ENCODE results near the gene AOAH. TPM values are rescaled to one million over a fixed set of nuclear protein-coding genes. Genes with fewer than 3 reads are reported as not detected.

Gene AOAH
- total RNA-seq, 4 donors from 2014 or later: 0.69 to 3.2 (median 2.2) TPM

- no peak for TF ChIP-seq CTCF (IDR thresholded peaks at IDR 0.05)
- TF ChIP-seq POLR2A (IDR thresholded peaks at IDR 0.05): no peak
- intact Hi-C loops (cut with DNase I; ENCODE audit: low total_unique reads): no loop called here
- WGBS, 2 donors: 78 to 79% methylated on average over 10 of the region's 10 CpGs
- no peak overlapping the region for H3K4me3 ChIP-seq (ENCODE audit: low read depth, poor library complexity, severe bottlenecking)
- DNase-seq (ENCODE audit: low spot score in 2 of 2): peak in 1 of 2 donors; percentile 49
These were observed 209.7 kb downstream of the AOAH start for GRCh38 chr7:36514289-36515243.

GRCh38 chr7:36513393-36513792 lies 210.9 kb downstream of the AOAH start:
- intact Hi-C loops (cut with DNase I; ENCODE audit: low total_unique reads): no loop called here
- peak in 1 of 2 donors; percentile 60 for DNase-seq (ENCODE audit: low spot score in 2 of 2)
- WGBS, 2 donors: 88 to 96% methylated on average over 10 of the region's 10 CpGs
- no peak overlapping the region for H3K4me3 ChIP-seq (ENCODE audit: low read depth, poor library complexity, severe bottlenecking)
- no peak for TF ChIP-seq POLR2A (IDR thresholded peaks at IDR 0.05)
- TF ChIP-seq CTCF (IDR thresholded peaks at IDR 0.05): no peak

- 77 to 82% methylated on average over 4 of the region's 4 CpGs for WGBS, 2 donors
- intact Hi-C loops (cut with DNase I; ENCODE audit: low total_unique reads): no loop called here
- TF ChIP-seq CTCF (IDR thresholded peaks at IDR 0.05): no peak
- TF ChIP-seq POLR2A (IDR thresholded peaks at IDR 0.05): no peak
- no peak overlapping the region for H3K4me3 ChIP-seq (ENCODE audit: low read depth, poor library complexity, severe bottlenecking)
- DNase-seq (ENCODE audit: low spot score in 2 of 2): no peak
These were observed 211.7 kb downstream of the AOAH start for GRCh38 chr7:36512616-36513015.

DNA sequence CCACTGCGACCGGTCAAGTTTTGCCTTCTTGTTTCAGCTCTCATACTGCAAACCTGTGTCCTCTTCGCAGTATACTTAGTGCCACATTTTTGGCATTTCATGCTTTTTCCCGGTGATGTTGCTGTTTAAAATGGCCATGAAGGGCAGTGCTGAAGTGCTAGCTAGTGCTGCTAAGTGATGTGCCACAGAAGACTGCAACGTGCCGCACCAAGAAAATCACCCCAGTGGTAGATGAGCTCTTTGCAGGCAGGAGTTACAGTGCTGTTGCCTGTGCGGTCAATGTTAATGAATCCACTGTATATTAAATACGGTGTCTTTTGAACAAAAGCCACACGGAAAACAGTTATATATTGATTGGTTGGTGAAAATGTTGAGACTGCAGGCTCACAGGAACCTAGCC lies 214.3 kb downstream of the AOAH start:
- intact Hi-C loops (cut with DNase I; ENCODE audit: low total_unique reads): no loop called here
- peak in 1 of 2 donors; percentile 15 for DNase-seq (ENCODE audit: low spot score in 2 of 2)
- TF ChIP-seq CTCF (IDR thresholded peaks at IDR 0.05) (no peak), POLR2A (IDR thresholded peaks at IDR 0.05) (no peak)
- H3K4me3 ChIP-seq (ENCODE audit: low read depth, poor library complexity, severe bottlenecking): no peak overlapping the region
- 90 to 95% methylated on average over 9 of the region's 9 CpGs for WGBS, 2 donors

DNA sequence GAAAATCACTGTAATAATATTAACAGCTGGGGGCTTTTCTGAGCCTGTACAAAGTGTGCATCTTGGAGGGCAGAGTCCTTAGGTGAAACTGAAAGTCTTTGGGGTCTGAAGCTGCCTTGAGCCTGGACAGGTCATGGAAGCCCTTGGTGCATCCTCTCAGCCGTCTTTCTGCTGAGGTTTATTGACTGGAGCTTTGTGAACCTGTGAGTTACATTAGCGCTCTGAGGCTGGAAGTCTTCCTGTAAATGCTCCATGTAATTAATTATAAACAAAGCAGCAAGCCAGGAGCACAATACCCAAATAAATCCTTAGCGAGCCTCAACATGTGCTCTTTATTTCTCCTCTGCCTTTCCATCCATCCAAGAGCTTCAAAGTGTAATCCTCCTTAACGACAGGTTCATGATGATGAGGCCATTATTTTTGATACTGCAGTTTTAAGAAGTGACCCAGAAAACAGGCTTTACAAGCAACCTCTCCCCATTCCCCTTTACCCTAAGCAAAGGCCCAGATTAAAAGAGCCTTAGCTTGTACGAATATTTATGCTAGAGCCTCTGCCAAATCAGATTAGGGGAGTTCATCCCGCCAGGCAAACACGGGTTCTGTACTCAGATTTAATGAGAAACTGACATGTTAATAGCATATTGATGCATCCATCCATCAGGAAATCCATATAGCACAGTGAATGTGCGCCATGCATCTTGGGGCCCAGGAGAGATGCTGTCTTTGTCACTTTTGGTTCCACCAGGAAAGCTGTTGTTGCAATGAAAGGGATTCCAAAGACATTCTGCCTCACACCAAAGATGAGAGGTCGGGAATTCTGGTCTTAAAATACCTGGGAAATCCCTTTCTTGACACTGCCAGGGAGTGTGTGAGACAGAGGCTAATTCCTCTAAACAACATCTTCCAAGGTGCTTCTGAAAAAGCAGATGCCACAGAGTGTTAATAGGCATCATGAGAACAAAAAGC lies 216.5 kb downstream of the AOAH start:
- 46 to 54% methylated on average over 9 of the region's 9 CpGs for WGBS, 2 donors
- no peak for TF ChIP-seq CTCF (IDR thresholded peaks at IDR 0.05)
- no peak for TF ChIP-seq POLR2A (IDR thresholded peaks at IDR 0.05)
- intact Hi-C loops (cut with DNase I; ENCODE audit: low total_unique reads): no loop called here
- peak in 1 of 2 donors; percentile 32 for DNase-seq (ENCODE audit: low spot score in 2 of 2)
- H3K4me3 ChIP-seq (ENCODE audit: low read depth, poor library complexity, severe bottlenecking): no peak overlapping the region
